GM23248 (cell line): Measurements from ENCODE around the gene FUS. TPM values are rescaled to one million over a fixed set of nuclear protein-coding genes. Genes with fewer than 3 reads are reported as not detected.

ENCODE experiments used
- DNase-seq: peaks from one replicate; pipeline ENCODE4 v3.0.0-alpha.2; 2015
- H2AFZ ChIP-seq: fragments of 200-600 bp; sonication (generic); 2 replicates; pipeline ENCODE4 v1.6.1; 2016; ENCODE audit warnings: antibody characterized with exemption
- H3F3A ChIP-seq: fragments of 200-600 bp; sonication (generic); 2 replicates; pipeline ENCODE4 v1.6.1; 2016; ENCODE audit warnings: mild to moderate bottlenecking, antibody characterized with exemption, mixed run types; ENCODE audit not compliant: insufficient read depth
- H3K27ac ChIP-seq: fragments of 200-600 bp; sonication (generic); 2 replicates; pipeline ENCODE4 v1.5.1; 2016; ENCODE audit warnings: mild to moderate bottlenecking
- H3K27me3 ChIP-seq: fragments of 200-600 bp; sonication (generic); replicated peaks from 2 replicates; pipeline ENCODE4 v1.6.1; 2016; ENCODE audit warnings: mild to moderate bottlenecking; ENCODE audit not compliant: insufficient read depth
- H3K36me3 ChIP-seq: fragments of 200-600 bp; sonication (generic); 2 replicates; pipeline ENCODE4 v1.6.1; 2016; ENCODE audit warnings: low read depth, mild to moderate bottlenecking
- H3K4me1 ChIP-seq: fragments of 200-600 bp; sonication (generic); 2 replicates; pipeline ENCODE4 v1.6.1; 2016; ENCODE audit warnings: mild to moderate bottlenecking; ENCODE audit not compliant: insufficient read depth
- H3K4me2 ChIP-seq: fragments of 200-600 bp; sonication (generic); one replicate; pipeline ENCODE4 v1.6.1; 2016; ENCODE audit warnings: mild to moderate bottlenecking; ENCODE audit not compliant: unreplicated experiment
- H3K4me3 ChIP-seq: fragments of 200-600 bp; sonication (generic); 2 replicates; pipeline ENCODE4 v1.5.1; 2016; ENCODE audit warnings: mild to moderate bottlenecking
- H3K79me2 ChIP-seq: fragments of 200-600 bp; sonication (generic); 2 replicates; pipeline ENCODE4 v1.6.1; 2016; ENCODE audit warnings: mild to moderate bottlenecking; ENCODE audit not compliant: insufficient read depth
- H3K9ac ChIP-seq: fragments of 200-600 bp; sonication (generic); 2 replicates; pipeline ENCODE4 v1.6.1; 2016; ENCODE audit warnings: mild to moderate bottlenecking
- H3K9me2 ChIP-seq: fragments of 200-600 bp; sonication (generic); 2 replicates; pipeline ENCODE4 v1.6.1; 2016; ENCODE audit warnings: mixed run types, mild to moderate bottlenecking, moderate library complexity; ENCODE audit not compliant: insufficient read depth
- H3K9me3 ChIP-seq: fragments of 200-600 bp; sonication (generic); one replicate; pipeline ENCODE4 v1.6.1; 2017; ENCODE audit warnings: low read depth
- H4K20me1 ChIP-seq: fragments of 200-600 bp; sonication (generic); 2 replicates; pipeline ENCODE4 v1.6.0; 2016; ENCODE audit not compliant: insufficient read depth
- EZH2 ChIP-seq: fragments of 200-600 bp; sonication (generic); IDR thresholded peaks from 2 replicates; pipeline ENCODE4 v1.6.1; 2018; ENCODE audit warnings: antibody characterized with exemption, mild to moderate bottlenecking; ENCODE audit not compliant: insufficient read depth, poor library complexity, severe bottlenecking
- EZH2phosphoT487 ChIP-seq: fragments of 200-600 bp; sonication (generic); IDR thresholded peaks from 2 replicates; pipeline ENCODE4 v1.6.1; 2018; ENCODE audit warnings: antibody characterized with exemption, moderate library complexity, mild to moderate bottlenecking, low read depth; ENCODE audit not compliant: insufficient read depth
- WGBS, 2 experiments: methylation state at CpG; one replicate each; pipeline ENCODE4 v1.1.6; 2015 to 2017; ENCODE audit warnings: low lambda C conversion rate in 2 of 2, low coverage in 1 of 2; ENCODE audit errors: missing lambda C conversion rate in 2 of 2; 5-methylcytosine and 5-hydroxymethylcytosine counted together
- in situ Hi-C: fragments of 300-500 bp; cut with MboI; formaldehyde crosslinking; loops from 2 replicates; pipeline ENCODE4 v1.15.0; 2020
- polyA plus RNA-seq: library from polyadenylated mRNA; unstranded; fragments of >200 nt; fragmentation: Nextera tagmentation; extraction: Ambion mirVana; gene quantifications from 2 replicates; pipeline ENCODE4 v1.2.1, GENCODE V29; 2016
- small RNA-seq: library from RNA; depleted of rRNA; stranded (forward); fragments of <200 nt; gene quantifications from one replicate; pipeline ENCODE3, GENCODE V24; 2014; ENCODE audit warnings: low read depth, low replicate concordance
- total RNA-seq: library from RNA; depleted of rRNA; stranded (reverse); fragments of >200 nt; shearing (Covaris generic); gene quantifications from 2 replicates; pipeline ENCODE4 v1.2.3, GENCODE V29; 2014; rRNA removed

Gene FUS
- total and polyA plus RNA-seq, 2 experiments from 2014 or later = 22.5 to 166 TPM

DNA sequence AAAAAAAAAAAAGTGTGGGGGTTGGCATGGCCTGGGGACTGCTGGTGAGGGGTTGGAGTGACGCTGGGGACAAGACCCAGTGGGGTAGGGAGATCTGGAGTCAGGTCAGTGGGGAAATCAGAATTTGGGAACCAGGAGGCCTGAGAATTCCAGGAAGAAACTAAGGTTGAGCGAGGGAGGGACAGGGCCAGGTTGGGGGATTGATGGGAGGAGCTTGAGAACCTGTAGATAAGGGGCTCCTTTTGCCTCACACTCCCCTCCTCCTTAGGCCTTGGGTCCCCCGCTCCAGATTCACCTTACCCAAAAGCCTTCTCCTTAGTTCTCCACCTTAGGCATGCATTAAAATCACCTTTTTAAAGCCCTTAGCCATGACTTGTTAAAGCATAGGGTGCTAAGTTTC, 45.3 kb downstream of the FUS start:
- Histone ChIP-seq H4K20me1 (no peaks in the 10 kb centered on the region), H3F3A (no peaks in the 10 kb centered on the region), H3K79me2 (no peaks in the 10 kb centered on the region), H3K27me3 (no peaks in the 10 kb centered on the region), H3K4me1 (no peaks in the 10 kb centered on the region), H3K9me2 (no peaks in the 10 kb centered on the region), H3K4me2 (no peak overlapping the region), H2AFZ (no peak overlapping the region), H3K36me3 (no peaks in the 10 kb centered on the region), H3K4me3 (no peak overlapping the region), H3K9me3 (no peaks in the 10 kb centered on the region), H3K9ac (no peak overlapping the region), H3K27ac (no peak overlapping the region)
- no peak for DNase-seq
- in situ Hi-C loops = loop anchor here (10.0 kb wide), 1 partner anchor 200 kb away; the partner anchor contains the start of gene COX6A2
- TF ChIP-seq EZH2 = no peak
- no peak for TF ChIP-seq EZH2phosphoT487
- 85 to 98% methylated on average over 2 to 3 of the region's 3 CpGs for WGBS, 2 experiments

DNA sequence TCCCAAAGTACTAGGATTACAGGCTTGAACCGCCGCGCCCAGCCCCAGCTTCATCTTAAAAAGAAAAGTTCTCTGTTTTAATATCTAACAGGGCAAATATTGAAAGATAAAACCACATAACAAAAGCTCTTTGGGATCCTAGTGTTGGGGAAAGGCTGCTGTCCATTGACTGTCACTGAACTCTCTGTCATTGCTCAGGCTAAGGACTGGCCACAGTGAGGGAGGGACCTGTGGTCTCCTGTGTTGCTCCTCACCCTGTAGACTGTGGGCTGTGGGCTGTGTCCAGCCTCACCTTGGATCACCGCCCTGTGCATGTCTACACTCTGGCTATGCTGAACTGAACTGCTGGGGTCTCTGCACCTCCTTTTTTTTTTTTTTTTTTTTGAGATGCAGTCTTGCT, 48.3 kb downstream of the FUS start:
- Histone ChIP-seq H3K79me2 (no peaks in the 10 kb centered on the region), H3K9ac (no peak overlapping the region), H3K4me3 (no peak overlapping the region), H2AFZ (no peak overlapping the region), H3F3A (no peaks in the 10 kb centered on the region), H3K9me2 (no peaks in the 10 kb centered on the region), H3K4me2 (no peak overlapping the region), H3K4me1 (no peaks in the 10 kb centered on the region), H3K36me3 (no peaks in the 10 kb centered on the region), H3K27me3 (no peaks in the 10 kb centered on the region), H3K27ac (no peak overlapping the region), H3K9me3 (no peaks in the 10 kb centered on the region), H4K20me1 (no peaks in the 10 kb centered on the region)
- no peak for DNase-seq
- in situ Hi-C loops = loop anchor here (10.0 kb wide), 1 partner anchor 197 kb away; the partner anchor contains the start of gene COX6A2
- TF ChIP-seq EZH2phosphoT487 (no peak), EZH2 (no peak)
- WGBS, 2 experiments = 90 to 97% methylated on average over 4 of the region's 4 CpGs

DNA sequence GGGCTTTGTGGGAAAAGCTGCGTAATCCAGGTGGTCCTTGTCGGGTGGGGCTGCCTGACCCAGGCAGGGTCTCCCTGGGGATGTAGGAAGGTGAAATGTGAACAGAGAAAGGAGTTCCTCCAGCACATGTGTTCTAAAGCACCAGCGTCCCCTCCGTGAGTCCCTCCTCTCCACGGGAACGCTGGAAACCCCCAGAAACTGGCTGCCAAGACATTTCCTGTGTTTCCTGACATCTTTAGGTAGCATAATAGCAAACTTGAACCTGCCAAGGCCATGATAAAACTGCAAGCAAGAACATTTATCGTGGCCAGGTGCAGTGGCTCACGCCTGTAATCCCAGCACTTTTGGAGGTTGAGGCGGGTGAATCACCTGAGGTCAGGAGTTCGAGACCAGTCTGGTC, 49.6 kb downstream of the FUS start:
- in situ Hi-C loops = loop anchor here (10.0 kb wide), 1 partner anchor 195 kb away; the partner anchor contains the start of gene COX6A2
- Histone ChIP-seq H3F3A (no peaks in the 10 kb centered on the region), H3K27ac (no peak overlapping the region)

DNA sequence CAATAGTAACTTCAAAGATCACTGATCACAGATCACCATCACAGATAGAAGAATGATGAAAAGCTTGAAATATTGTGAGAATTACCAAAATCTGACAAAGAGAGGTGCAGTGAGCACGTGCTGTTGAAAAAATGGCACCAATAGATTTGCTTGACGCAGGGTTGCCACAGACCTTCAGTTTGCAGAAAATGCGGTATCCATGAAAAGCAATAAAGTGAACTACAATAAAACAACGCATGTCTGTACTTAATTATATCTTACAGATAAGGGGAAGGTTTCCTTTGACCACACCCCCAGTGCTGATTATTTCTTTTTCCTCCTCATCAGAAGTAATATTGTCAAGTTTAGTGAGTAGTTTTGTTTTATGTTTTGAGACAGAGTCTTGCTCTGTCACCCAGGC, 58.1 kb downstream of the FUS start:
- no peak overlapping the region for H2AFZ ChIP-seq
- H3K4me1 ChIP-seq = no peaks in the 10 kb centered on the region
- no peaks in the 10 kb centered on the region for H3K36me3 ChIP-seq
- H3K9me3 ChIP-seq = no peaks in the 10 kb centered on the region
- no peak for TF ChIP-seq EZH2phosphoT487
- no peak for TF ChIP-seq EZH2
- H3K27me3 ChIP-seq = no peaks in the 10 kb centered on the region
- WGBS, 2 experiments = 41% methylated on average over 4 of the region's 4 CpGs
- H3K79me2 ChIP-seq = no peaks in the 10 kb centered on the region
- no peak for DNase-seq
- no peak overlapping the region for H3K27ac ChIP-seq
- H3K4me2 ChIP-seq = no peak overlapping the region
- in situ Hi-C loops = no loop called here
- H3F3A ChIP-seq = no peaks in the 10 kb centered on the region
- H3K9me2 ChIP-seq = no peaks in the 10 kb centered on the region
- H3K4me3 ChIP-seq = no peak overlapping the region
- H3K9ac ChIP-seq = no peak overlapping the region
- no peaks in the 10 kb centered on the region for H4K20me1 ChIP-seq

More for the DNA sequence above, 49.6 kb downstream of the FUS start:
- TF ChIP-seq EZH2 (no peak), EZH2phosphoT487 (no peak)
- no peak for DNase-seq
- no peak overlapping the region for H2AFZ ChIP-seq
- WGBS, 2 experiments = 45 to 51% methylated on average over 10 of the region's 10 CpGs
- H3K4me1 ChIP-seq = no peaks in the 10 kb centered on the region
- H3K4me2 ChIP-seq = no peak overlapping the region
- H3K9me3 ChIP-seq = no peaks in the 10 kb centered on the region
- H3K9ac ChIP-seq = no peak overlapping the region
- no peaks in the 10 kb centered on the region for H3K79me2 ChIP-seq
- no peaks in the 10 kb centered on the region for H3K27me3 ChIP-seq
- no peaks in the 10 kb centered on the region for H3K36me3 ChIP-seq
- H3K4me3 ChIP-seq = no peak overlapping the region
- no peaks in the 10 kb centered on the region for H4K20me1 ChIP-seq
- H3K9me2 ChIP-seq = no peaks in the 10 kb centered on the region

Small RNAs within 50 kb of the gene (small RNA-seq; reads per million reads assigned to genes)
- not detected for gene AC009088.4
- not detected for gene NDUFA3P6

Other genes with a start within 250 kb of the FUS start
- 36.1 and 39.7 TPM in 2 replicates for gene ORAI3, start 231.1 kb upstream of the FUS start, total RNA-seq
- gene ORAI3, start 231.1 kb upstream of the FUS start, polyA plus RNA-seq = 30.9 and 31.6 TPM in 2 replicates
- gene SETD1A, start 222.4 kb upstream of the FUS start, total RNA-seq = 2.0 and 2.3 TPM in 2 replicates
- 4.0 and 5.9 TPM in 2 replicates for gene SETD1A, start 222.4 kb upstream of the FUS start, polyA plus RNA-seq
- gene HSD3B7, start 194.9 kb upstream of the FUS start, total RNA-seq = 69.7 and 73.2 TPM in 2 replicates
- 40.2 and 40.9 TPM in 2 replicates for gene HSD3B7, start 194.9 kb upstream of the FUS start, polyA plus RNA-seq
- gene STX1B, start 169.5 kb upstream of the FUS start, total RNA-seq = 2.0 and 2.3 TPM in 2 replicates
- gene STX1B, start 169.5 kb upstream of the FUS start, polyA plus RNA-seq = 0.23 and 0.46 TPM in 2 replicates
- 24.9 and 25.8 TPM in 2 replicates for gene STX4, start 146.6 kb upstream of the FUS start, total RNA-seq
- gene STX4, start 146.6 kb upstream of the FUS start, polyA plus RNA-seq = 49.3 and 52.1 TPM in 2 replicates
- gene ZNF668, start 105.9 kb upstream of the FUS start, total RNA-seq = 20.6 and 21.8 TPM in 2 replicates
- gene ZNF668, start 105.9 kb upstream of the FUS start, polyA plus RNA-seq = 19.5 and 20.8 TPM in 2 replicates
- gene ZNF646, start 105.7 kb upstream of the FUS start, total RNA-seq = 10.6 and 12.8 TPM in 2 replicates
- 3.5 and 4.0 TPM in 2 replicates for gene ZNF646, start 105.7 kb upstream of the FUS start, polyA plus RNA-seq
- 7.0 and 10.5 TPM in 2 replicates for gene PRSS53, start 91.2 kb upstream of the FUS start, total RNA-seq
- 0.84 and 0.95 TPM in 2 replicates for gene PRSS53, start 91.2 kb upstream of the FUS start, polyA plus RNA-seq
- gene VKORC1, start 85.3 kb upstream of the FUS start, total RNA-seq = 444 and 480 TPM in 2 replicates
- gene VKORC1, start 85.3 kb upstream of the FUS start, polyA plus RNA-seq = 535 and 542 TPM in 2 replicates
- gene BCKDK, start 71.8 kb upstream of the FUS start, total RNA-seq = 42.1 and 71.4 TPM in 2 replicates
- gene BCKDK, start 71.8 kb upstream of the FUS start, polyA plus RNA-seq = 108 and 114 TPM in 2 replicates
- 27.8 and 50.9 TPM in 2 replicates for gene KAT8, start 62.5 kb upstream of the FUS start, total RNA-seq
- 18.4 and 19.3 TPM in 2 replicates for gene KAT8, start 62.5 kb upstream of the FUS start, polyA plus RNA-seq
- not detected in 2 replicates for gene PRSS8, start 44.4 kb upstream of the FUS start, total RNA-seq
- gene PRSS8, start 44.4 kb upstream of the FUS start, polyA plus RNA-seq = not detected in 2 replicates
- gene PRSS36, start 30.1 kb upstream of the FUS start, total RNA-seq = 0.13 TPM in 1 of 2 replicates, not detected in the other
- 0.19 and 2.2 TPM in 2 replicates for gene PRSS36, start 30.1 kb upstream of the FUS start, polyA plus RNA-seq
- gene PYCARD, start 22.6 kb downstream of the FUS start, total RNA-seq = 20.1 and 28.1 TPM in 2 replicates
- gene PYCARD, start 22.6 kb downstream of the FUS start, polyA plus RNA-seq = 23.1 and 24.3 TPM in 2 replicates
- gene TRIM72, start 34.0 kb downstream of the FUS start, total RNA-seq = not detected in 2 replicates
- not detected in 2 replicates for gene TRIM72, start 34.0 kb downstream of the FUS start, polyA plus RNA-seq
- not detected in 2 replicates for gene PYDC1, start 37.0 kb downstream of the FUS start, total RNA-seq
- not detected in 2 replicates for gene PYDC1, start 37.0 kb downstream of the FUS start, polyA plus RNA-seq
- gene ITGAM, start 79.8 kb downstream of the FUS start, total RNA-seq = not detected in 2 replicates
- gene ITGAM, start 79.8 kb downstream of the FUS start, polyA plus RNA-seq = not detected in 2 replicates
- not detected in 2 replicates for gene ITGAX, start 175.0 kb downstream of the FUS start, total RNA-seq
- gene ITGAX, start 175.0 kb downstream of the FUS start, polyA plus RNA-seq = not detected in 2 replicates
- gene ITGAD, start 213.2 kb downstream of the FUS start, total RNA-seq = not detected in 2 replicates
- not detected in 2 replicates for gene ITGAD, start 213.2 kb downstream of the FUS start, polyA plus RNA-seq
- gene COX6A2, start 248.2 kb downstream of the FUS start, total RNA-seq = not detected in 2 replicates
- gene COX6A2, start 248.2 kb downstream of the FUS start, polyA plus RNA-seq = not detected in 2 replicates